Activated B cell treated with CpG ODN at 0.5 μM for 24 hours (primary cell): ENCODE measurements around the gene ADAMTS20. TPM values are rescaled to one million over a fixed set of nuclear protein-coding genes. Genes with fewer than 3 reads are reported as not detected.

Source experiments
- ATAC-seq: fragments of 200-7000 bp; cut with Tn5 transposase; one replicate; pipeline ENCODE4 v1.10.0; 2021; ENCODE audit warnings: low read depth, mild to moderate bottlenecking, moderate library complexity
- CTCF ChIA-PET: fragments of 350-600 bp; sonication (Branson Sonifier 250); formaldehyde crosslinking; loops from one replicate; lab custom pipeline; 2021; ENCODE audit warnings: antibody characterized with exemption; lab: Charles Lee
- POLR2A ChIA-PET: fragments of 350-600 bp; sonication (Branson Sonifier 250); formaldehyde crosslinking; loops from one replicate; lab custom pipeline; 2021; ENCODE audit warnings: antibody characterized with exemption; lab: Charles Lee
- DNase-seq: peaks from one replicate; pipeline ENCODE4 v3.0.0; 2022
- H3K27ac Mint-ChIP-seq: one replicate; pipeline ENCODE4 v1.8.0; 2020; ENCODE audit warnings: mixed read lengths
- H3K27me3 Mint-ChIP-seq: one replicate; pipeline ENCODE4 v1.8.0; 2021; ENCODE audit warnings: mixed read lengths
- H3K36me3 Mint-ChIP-seq: one replicate; pipeline ENCODE4 v1.8.0; 2021; ENCODE audit warnings: low read depth, mixed read lengths
- H3K4me1 Mint-ChIP-seq: one replicate; pipeline ENCODE4 v1.8.0; 2021; ENCODE audit warnings: mixed read lengths
- H3K4me3 Mint-ChIP-seq: one replicate; pipeline ENCODE4 v1.8.0; 2020; ENCODE audit warnings: mild to moderate bottlenecking, mixed read lengths
- H3K9me3 Mint-ChIP-seq: one replicate; pipeline ENCODE4 v1.8.0; 2020; ENCODE audit warnings: mixed read lengths
- CTCF ChIP-seq: fragments of 200-600 bp; IDR thresholded peaks from one replicate; pipeline ENCODE4 v1.8.0; 2022; ENCODE audit warnings: antibody characterized with exemption, mild to moderate bottlenecking
- intact Hi-C: fragments of 100-400 bp; cut with micrococcal nuclease; formaldehyde crosslinking; loops from one replicate; pipeline ENCODE4 v1.15.1; 2024
- total RNA-seq: library from RNA; stranded (reverse); gene quantifications from 2 replicates; pipeline ENCODE4 v1.2.3, GENCODE V29; 2022

ADAMTS20 gene
- total RNA-seq, 1 donor from 2014 or later = not detected

DNA sequence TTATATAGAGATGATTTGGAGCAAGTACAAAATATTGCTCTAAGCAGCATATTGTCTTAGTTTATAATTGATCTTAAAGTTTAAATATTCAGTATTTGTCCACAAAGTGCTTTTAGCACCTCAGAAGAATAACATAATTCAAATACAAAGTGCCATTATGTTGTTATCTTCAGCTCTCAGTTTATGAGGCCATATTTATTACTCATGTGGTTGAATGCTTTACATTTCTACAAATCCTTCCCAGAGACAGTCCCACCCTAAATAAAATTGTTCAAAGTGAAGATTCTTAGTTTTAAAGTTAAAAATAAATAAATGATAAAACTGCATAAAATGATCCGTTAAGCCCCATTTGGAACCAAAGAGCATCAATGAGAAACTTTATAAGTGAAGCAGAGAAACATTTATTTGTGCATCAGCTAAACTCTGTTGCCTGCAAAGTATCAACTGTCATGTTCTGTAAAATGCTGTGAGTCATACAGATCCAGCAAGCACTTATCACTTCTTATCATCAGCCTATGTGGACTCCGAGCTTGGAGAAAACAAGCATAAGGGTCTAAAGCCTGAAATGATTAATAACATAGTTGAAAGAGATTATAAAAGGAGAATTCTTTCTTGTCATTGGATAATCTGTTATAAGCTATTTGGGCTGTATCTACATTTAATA, 218.9 kb downstream of the ADAMTS20 start:
- H3K4me1 Mint-ChIP-seq = no peaks in the 10 kb centered on the region
- no peaks in the 10 kb centered on the region for H3K9me3 Mint-ChIP-seq
- TF ChIP-seq CTCF = no peak
- H3K27me3 Mint-ChIP-seq = peaks cover 9% of the 10 kb centered on the region
- ChIA-PET CTCF (no interaction called here), POLR2A (no interaction called here)
- no peak for ATAC-seq
- H3K27ac Mint-ChIP-seq = no peak overlapping the region
- no peaks in the 10 kb centered on the region for H3K36me3 Mint-ChIP-seq
- H3K4me3 Mint-ChIP-seq = no peak overlapping the region
- DNase-seq = no peak
- intact Hi-C loops = no loop called here

- TF ChIP-seq CTCF = no peak
- Mint-ChIP-seq H3K36me3 (no peaks in the 10 kb centered on the region), H3K4me1 (no peaks in the 10 kb centered on the region), H3K4me3 (no peak overlapping the region), H3K9me3 (no peaks in the 10 kb centered on the region), H3K27me3 (peaks cover 9% of the 10 kb centered on the region), H3K27ac (no peak overlapping the region)
- DNase-seq (no peak), ATAC-seq (no peak)
- intact Hi-C loops = no loop called here
- POLR2A ChIA-PET = no interaction called here
- CTCF ChIA-PET = no interaction called here
Observed at GRCh38 chr12:43331935-43332334, 220.1 kb downstream of the ADAMTS20 start.

GRCh38 chr12:43329375-43329774, 222.6 kb downstream of the ADAMTS20 start:
- ChIA-PET POLR2A (no interaction called here), CTCF (no interaction called here)
- Mint-ChIP-seq H3K27ac (no peak overlapping the region), H3K4me1 (no peaks in the 10 kb centered on the region), H3K27me3 (peaks cover 9% of the 10 kb centered on the region), H3K36me3 (no peaks in the 10 kb centered on the region), H3K9me3 (no peaks in the 10 kb centered on the region), H3K4me3 (no peak overlapping the region)
- ATAC-seq = no peak
- no peak for TF ChIP-seq CTCF
- intact Hi-C loops = no loop called here
- DNase-seq = no peak

- no peaks in the 10 kb centered on the region for H3K9me3 Mint-ChIP-seq
- CTCF ChIA-PET = no interaction called here
- H3K4me3 Mint-ChIP-seq = no peak overlapping the region
- POLR2A ChIA-PET = no interaction called here
- intact Hi-C loops = no loop called here
- no peak overlapping the region for H3K27ac Mint-ChIP-seq
- no peaks in the 10 kb centered on the region for H3K4me1 Mint-ChIP-seq
- DNase-seq (no peak), ATAC-seq (no peak)
- H3K36me3 Mint-ChIP-seq = no peaks in the 10 kb centered on the region
- no peak for TF ChIP-seq CTCF
- H3K27me3 Mint-ChIP-seq = peaks cover 4% of the 10 kb centered on the region
Observed at GRCh38 chr12:43325786-43326185, 226.2 kb downstream of the ADAMTS20 start.

- ChIA-PET CTCF (no interaction called here), POLR2A (no interaction called here)
- no peaks in the 10 kb centered on the region for H3K9me3 Mint-ChIP-seq
- H3K36me3 Mint-ChIP-seq = no peaks in the 10 kb centered on the region
- H3K27me3 Mint-ChIP-seq = no peaks in the 10 kb centered on the region
- TF ChIP-seq CTCF = no peak
- no peak for ATAC-seq
- DNase-seq = no peak
- intact Hi-C loops = no loop called here
- H3K4me1 Mint-ChIP-seq = no peaks in the 10 kb centered on the region
- H3K27ac Mint-ChIP-seq = no peak overlapping the region
- H3K4me3 Mint-ChIP-seq = no peak overlapping the region
Observed at GRCh38 chr12:43320281-43320680, 231.7 kb downstream of the ADAMTS20 start.
